ENCODE measurements around the gene ASXL3.

ASXL3 gene

DNA sequence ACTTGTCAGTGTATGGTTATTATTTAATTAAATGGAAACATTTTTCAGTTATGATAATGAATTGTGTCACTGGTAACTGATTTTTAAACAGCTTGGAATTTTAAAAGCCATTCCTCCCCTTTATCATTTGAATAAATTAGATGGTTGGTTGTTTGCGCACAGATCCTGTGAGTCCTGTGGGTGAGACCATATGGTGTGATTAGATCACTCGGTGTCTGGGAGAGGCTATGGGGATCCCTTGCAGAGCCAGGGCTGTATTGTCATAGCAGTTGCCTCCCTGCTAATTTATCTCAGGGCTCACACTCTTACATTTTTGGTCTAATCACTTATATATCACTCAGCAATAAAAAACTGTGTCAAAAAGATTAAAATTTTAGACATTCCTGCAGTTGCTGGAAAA lies 133.5 kb downstream of the ASXL3 start:
- H3K4me3 ChIP-seq (ENCODE audit: low read depth, low read length) = no peak overlapping the region
- TF ChIP-seq, protein P1, sequence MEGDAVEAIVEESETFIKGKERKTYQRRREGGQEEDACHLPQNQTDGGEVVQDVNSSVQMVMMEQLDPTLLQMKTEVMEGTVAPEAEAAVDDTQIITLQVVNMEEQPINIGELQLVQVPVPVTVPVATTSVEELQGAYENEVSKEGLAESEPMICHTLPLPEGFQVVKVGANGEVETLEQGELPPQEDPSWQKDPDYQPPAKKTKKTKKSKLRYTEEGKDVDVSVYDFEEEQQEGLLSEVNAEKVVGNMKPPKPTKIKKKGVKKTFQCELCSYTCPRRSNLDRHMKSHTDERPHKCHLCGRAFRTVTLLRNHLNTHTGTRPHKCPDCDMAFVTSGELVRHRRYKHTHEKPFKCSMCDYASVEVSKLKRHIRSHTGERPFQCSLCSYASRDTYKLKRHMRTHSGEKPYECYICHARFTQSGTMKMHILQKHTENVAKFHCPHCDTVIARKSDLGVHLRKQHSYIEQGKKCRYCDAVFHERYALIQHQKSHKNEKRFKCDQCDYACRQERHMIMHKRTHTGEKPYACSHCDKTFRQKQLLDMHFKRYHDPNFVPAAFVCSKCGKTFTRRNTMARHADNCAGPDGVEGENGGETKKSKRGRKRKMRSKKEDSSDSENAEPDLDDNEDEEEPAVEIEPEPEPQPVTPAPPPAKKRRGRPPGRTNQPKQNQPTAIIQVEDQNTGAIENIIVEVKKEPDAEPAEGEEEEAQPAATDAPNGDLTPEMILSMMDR (IDR thresholded peaks at IDR 0.05; ENCODE audit: borderline replicate concordance, insufficient read depth, low read depth, low read length) = no peak

DNA sequence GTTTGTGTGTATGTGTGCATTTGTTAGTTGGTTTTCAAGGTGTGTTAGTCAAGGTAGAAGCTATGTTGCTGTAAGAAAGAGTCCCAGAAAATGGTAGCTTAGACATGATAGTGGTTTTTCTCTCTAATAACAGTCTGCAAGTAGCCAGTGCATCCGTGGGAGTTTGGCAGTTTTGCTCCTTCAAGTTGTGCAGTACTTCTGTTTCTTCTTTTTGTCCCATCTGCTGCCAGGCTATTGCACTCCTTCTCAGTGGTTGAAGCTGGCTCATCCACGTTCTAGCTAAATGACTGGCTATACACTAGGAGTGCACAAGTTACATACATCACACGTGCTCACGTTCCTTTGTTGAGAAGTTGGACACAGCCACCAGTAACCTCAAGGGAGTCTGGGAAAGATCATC lies 134.7 kb downstream of the ASXL3 start:
- H3K4me3 ChIP-seq (ENCODE audit: low read depth, low read length) = no peak overlapping the region
- TF ChIP-seq, protein P1 (IDR thresholded peaks at IDR 0.05; ENCODE audit: borderline replicate concordance, insufficient read depth, low read depth, low read length) = no peak

DNA sequence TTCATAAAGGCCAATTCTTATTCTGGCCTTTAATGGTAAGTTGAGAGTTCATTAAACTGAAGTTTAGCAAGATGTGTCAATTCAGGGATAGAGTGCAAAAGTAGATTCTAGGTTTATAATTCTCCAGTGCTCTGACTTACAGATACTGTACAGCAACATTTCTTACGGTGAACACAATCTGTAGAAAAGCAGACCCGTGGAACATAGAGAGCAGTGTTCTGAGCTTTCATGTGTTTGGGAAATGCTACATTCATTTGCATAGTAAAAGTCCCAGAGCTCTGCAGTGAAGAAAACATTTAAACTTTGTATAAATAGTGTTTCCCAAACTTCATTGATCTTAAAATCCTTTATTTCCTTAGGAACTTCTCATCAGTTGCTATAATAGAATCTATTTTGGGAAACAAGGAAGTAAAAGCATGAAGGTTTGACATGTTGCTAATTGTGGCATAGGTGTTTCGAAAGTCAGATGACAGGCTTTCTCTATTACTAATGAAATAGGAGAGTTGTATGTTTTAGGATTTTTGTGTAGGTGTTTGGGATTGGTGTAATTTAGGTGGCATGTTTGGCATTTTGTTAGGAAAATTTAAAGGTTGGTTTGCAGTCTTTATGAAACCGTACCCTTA lies 138.2 kb downstream of the ASXL3 start:
- TF ChIP-seq, protein P1 (IDR thresholded peaks at IDR 0.05; ENCODE audit: borderline replicate concordance, insufficient read depth, low read depth, low read length) = no peak
- no peak overlapping the region for H3K4me3 ChIP-seq (ENCODE audit: low read depth, low read length)

DNA sequence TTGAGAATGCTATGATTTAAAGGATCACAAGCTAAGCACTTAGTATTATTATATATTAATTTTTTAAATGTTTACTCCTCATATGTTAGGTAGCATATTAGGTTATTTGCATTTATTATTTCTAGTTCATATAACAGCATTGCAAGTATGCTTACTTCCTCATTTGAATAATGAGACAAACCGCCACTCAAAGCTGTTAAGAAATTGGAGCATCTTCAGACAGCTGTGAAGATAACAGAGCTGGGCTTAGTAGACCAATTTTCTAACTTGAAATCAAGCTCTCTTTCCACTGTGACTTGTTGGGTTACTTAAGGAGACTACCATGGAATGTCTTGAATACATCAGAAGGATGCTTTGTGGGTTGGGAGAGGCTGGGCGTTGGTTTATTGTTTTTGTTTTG lies 139.3 kb downstream of the ASXL3 start:
- no peak overlapping the region for H3K4me3 ChIP-seq (ENCODE audit: low read depth, low read length)
- TF ChIP-seq, protein P1 (IDR thresholded peaks at IDR 0.05; ENCODE audit: borderline replicate concordance, insufficient read depth, low read depth, low read length) = no peak

DNA sequence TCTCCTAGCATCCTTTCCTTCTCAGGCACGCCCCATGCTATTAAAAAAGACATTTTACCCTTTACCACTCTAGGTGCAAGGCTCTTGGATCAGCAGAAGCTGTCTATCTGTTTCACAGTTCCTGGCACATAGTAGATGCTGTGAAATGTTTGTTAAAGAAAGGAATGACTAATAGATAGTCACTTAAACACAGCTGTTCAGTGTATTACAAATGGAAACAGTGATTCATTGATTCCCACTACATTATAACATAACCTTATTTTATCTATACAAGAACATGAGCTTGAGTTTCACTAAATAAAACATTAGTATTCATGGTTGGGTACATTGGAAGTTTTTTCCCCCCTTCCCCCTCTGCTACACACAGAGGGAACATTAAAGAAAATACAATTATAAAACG lies 142.1 kb downstream of the ASXL3 start:
- no peak overlapping the region for H3K4me3 ChIP-seq (ENCODE audit: low read depth, low read length)
- TF ChIP-seq, protein P1 (IDR thresholded peaks at IDR 0.05; ENCODE audit: borderline replicate concordance, insufficient read depth, low read depth, low read length) = no peak

DNA sequence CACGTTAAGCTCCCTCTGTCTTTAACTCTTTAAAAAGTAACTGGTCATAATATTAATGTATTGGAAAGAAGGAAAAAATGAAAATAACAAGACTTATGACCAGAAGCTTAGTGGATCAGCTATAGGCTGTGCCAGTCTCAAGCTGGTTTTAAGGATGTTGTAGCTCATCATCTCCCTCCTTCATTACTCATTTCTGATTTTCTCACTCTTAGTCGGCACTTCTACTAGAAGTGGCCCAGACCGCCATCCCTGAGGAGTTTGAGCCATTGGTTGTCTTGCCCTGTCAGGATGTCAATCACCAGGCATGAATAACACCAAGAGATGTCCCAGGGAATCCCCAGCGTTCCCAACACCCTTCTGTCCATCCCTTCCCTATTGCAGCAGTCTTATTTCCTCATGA lies 151.5 kb downstream of the ASXL3 start:
- TF ChIP-seq, protein P1 (IDR thresholded peaks at IDR 0.05; ENCODE audit: borderline replicate concordance, insufficient read depth, low read depth, low read length) = no peak
- no peak overlapping the region for H3K4me3 ChIP-seq (ENCODE audit: low read depth, low read length)

DNA sequence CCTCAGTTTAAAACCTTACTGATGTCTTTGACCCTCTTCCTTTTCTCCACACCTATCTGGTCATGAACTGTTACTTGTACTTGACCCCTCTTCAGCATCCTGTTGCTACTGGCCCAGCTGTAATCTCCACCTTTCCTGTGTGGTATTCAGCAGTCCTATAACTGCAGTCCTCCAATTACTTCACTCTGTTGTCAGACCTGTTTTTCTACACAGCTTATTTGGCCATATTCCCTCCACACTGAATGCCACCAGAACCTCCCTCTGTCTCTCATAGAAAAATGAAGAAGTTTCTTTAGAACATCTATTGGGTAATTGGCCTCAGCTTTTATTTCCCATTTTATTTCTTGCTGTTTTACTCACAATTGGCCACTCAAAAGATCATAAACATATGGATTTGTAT lies 155.4 kb downstream of the ASXL3 start:
- TF ChIP-seq, protein P1 (IDR thresholded peaks at IDR 0.05; ENCODE audit: borderline replicate concordance, insufficient read depth, low read depth, low read length) = no peak
- no peak overlapping the region for H3K4me3 ChIP-seq (ENCODE audit: low read depth, low read length)

All from GM12875 (cell line).